KOPT-K1 (cell line): ENCODE measurements around the gene NXPH2.
"Not testable (repeated sequence)": the region's sequence is repeated elsewhere in the genome, so short reads cannot be mapped to it uniquely, and the experiment has no call there.

Experiments used
- H3K27ac ChIP-seq: fragments of 200-600 bp; sonication (generic); 2 replicates; pipeline ENCODE4 v1.5.1; 2016; ENCODE audit warnings: antibody characterized with exemption, mild to moderate bottlenecking, low read depth, low read length; ENCODE audit not compliant: poor library complexity, severe bottlenecking
- H3K36me3 ChIP-seq: fragments of 200-600 bp; sonication (generic); 2 replicates; pipeline ENCODE4 v1.5.1; 2017; ENCODE audit warnings: antibody characterized with exemption, mild to moderate bottlenecking, low read length, moderate library complexity; ENCODE audit not compliant: insufficient read depth
- H3K9me3 ChIP-seq: fragments of 200-600 bp; sonication (generic); 2 replicates; pipeline ENCODE4 v1.5.1; 2017; ENCODE audit warnings: antibody characterized with exemption, low read length, mild to moderate bottlenecking; ENCODE audit not compliant: insufficient read depth, poor library complexity, severe bottlenecking

NXPH2 gene

DNA sequence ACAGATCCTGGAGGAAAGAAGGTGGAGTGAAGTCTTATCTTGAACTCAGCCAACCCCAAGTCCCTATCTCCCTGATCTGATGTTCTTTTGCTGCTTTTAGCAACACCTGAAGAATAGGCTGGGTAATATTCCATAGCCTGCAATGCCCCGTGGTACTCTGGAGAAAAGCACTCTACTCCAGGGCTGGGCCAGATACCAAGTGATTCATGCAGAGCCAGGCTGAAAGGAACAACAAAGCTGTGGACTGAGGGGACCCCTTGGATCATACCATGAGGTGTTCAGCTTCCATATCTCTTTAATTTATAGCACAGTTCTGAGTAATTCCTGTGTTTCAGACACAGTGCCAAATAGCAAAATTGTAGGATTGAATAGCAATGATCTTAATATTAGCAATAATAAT lies 130.6 kb downstream of the NXPH2 start:
- Histone ChIP-seq H3K27ac (no peak overlapping the region), H3K9me3 (no peaks in the 10 kb centered on the region), H3K36me3 (no peaks in the 10 kb centered on the region)

DNA sequence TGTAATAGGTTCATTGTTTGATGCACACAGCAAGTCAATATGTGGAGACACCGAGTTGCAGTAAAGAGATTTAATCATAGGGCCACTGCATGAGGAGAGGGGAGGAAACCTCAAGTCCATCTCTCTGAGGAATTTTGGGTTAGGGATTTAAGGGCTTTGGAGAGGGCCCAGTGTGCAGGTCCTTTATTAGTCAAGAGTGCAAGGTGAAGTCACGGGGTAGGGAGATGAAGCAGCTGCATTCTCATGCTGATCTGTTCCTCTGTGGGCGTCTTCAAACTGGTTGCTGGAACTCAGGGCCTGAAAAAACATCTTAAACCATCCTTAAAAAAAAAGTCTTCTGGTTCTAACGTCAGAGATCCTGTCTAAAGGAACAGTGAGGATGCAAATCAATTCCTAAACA lies 131.6 kb downstream of the NXPH2 start:
- Histone ChIP-seq H3K27ac (no peak overlapping the region), H3K9me3 (no peaks in the 10 kb centered on the region), H3K36me3 (no peaks in the 10 kb centered on the region)

DNA sequence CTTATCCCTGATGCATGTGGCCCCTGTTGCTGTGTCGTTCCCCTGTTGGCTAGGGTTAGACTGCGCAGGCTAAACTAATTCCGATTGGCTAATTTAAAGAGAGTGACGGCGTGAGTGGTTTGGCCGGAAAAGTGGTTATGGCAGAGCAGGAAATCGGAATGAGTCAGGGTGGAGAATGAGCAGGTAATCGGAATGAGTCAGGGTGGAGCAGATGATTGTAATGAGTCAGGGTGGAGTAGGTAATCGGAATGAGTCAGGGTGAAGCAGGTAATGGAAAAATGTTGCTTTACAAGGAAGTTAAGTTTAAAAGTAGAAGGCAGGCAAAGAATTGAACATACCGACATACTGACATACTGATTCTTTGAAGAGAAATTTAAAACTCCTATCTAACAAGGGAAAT lies 135.4 kb downstream of the NXPH2 start:
- not testable (repeated sequence) for H3K9me3 ChIP-seq, H3K27ac ChIP-seq, H3K36me3 ChIP-seq

DNA sequence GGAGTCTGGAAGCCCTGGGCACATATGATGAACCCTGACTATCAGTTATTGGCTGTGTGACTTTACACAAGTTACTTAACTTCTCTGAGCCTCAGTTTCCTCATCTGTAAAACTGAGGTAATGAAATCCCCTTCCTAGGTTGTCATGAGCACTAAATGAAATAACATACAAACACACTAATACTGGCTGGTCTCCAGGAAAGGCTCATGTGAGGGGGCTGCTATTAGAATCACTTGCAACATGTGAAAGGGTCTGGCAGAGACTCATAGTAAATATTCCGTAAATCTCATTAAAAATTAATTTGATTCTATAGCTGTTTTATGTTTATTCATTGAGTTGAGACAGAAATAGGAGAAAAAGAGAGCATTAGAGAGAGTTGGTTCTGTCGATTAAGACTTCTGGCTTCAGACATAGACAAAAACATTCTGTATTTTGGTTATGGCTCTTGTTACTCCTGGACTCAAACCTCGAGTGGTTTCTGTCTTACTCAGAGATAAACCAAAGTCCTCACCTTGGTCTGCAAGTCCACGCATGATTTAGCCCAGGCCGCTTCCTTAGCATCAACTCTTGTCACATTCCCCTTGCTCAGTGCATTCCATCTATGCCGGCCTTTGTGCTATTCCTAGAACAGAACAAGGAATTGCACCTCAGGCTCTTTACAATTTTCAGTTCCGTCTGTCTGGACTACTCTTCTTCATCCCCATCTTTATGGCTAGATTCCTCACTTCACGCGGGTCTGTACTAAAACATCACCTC lies 139.1 kb downstream of the NXPH2 start:
- Histone ChIP-seq H3K9me3 (no peaks in the 10 kb centered on the region), H3K36me3 (no peaks in the 10 kb centered on the region), H3K27ac (no peak overlapping the region)

DNA sequence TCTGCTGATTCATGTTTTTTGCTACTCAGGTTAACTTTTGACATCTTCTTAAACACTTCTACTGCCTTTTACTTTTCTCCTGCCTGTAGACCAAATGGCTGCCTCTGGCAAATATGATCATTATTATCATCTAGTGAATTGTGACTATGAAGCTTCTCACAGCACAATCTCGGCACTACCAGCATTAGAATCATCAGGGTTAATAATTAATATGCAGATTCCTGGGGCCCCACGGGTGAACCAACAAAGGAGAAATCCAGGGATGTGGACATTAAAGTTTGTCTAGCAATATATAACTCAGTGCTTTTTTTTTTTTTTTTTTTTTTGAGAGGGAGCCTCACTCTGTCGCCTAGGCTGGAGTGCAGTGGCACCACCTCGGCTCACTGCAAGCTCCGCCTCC lies 142.5 kb downstream of the NXPH2 start:
- Histone ChIP-seq H3K36me3 (no peaks in the 10 kb centered on the region), H3K9me3 (no peaks in the 10 kb centered on the region), H3K27ac (no peak overlapping the region)

DNA sequence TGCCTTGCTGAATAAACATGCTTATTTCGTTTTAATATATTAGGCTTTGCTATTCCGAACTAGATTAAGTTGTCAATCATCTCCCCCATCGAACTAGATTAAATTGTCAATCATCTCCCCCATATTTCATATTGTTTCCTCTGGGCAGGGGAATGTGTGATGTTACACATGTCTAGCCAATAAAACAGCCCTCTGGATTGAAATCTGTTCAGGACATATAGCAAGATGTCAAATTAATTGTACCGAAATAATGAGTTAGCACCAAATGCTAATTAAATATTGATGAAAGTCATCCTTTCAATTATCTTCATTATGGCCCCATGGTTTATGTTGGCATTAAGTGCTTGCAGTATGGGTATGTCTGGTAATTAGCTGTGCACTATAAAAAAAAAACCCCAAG lies 143.1 kb downstream of the NXPH2 start:
- no peak overlapping the region for H3K27ac ChIP-seq
- H3K36me3 ChIP-seq: no peaks in the 10 kb centered on the region
- no peaks in the 10 kb centered on the region for H3K9me3 ChIP-seq

DNA sequence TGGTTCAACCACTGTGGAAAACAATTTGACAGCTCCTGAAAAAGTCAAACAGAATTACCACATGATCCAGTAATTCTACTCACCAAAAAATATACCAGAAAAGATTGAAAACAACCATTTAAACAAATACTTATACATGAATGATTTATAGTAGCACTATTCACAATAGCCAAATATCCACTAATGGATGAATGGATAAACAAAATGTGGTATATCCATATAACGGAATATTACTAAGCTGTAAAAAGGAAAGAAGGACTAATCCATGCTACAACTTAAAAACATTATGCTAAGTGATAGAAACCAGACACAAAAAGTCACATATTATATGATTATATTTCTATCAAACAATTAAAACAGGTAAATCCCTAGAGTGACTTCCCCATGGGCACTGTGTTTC lies 147.1 kb downstream of the NXPH2 start:
- no peaks in the 10 kb centered on the region for H3K36me3 ChIP-seq
- H3K27ac ChIP-seq: no peak overlapping the region
- H3K9me3 ChIP-seq: no peaks in the 10 kb centered on the region

DNA sequence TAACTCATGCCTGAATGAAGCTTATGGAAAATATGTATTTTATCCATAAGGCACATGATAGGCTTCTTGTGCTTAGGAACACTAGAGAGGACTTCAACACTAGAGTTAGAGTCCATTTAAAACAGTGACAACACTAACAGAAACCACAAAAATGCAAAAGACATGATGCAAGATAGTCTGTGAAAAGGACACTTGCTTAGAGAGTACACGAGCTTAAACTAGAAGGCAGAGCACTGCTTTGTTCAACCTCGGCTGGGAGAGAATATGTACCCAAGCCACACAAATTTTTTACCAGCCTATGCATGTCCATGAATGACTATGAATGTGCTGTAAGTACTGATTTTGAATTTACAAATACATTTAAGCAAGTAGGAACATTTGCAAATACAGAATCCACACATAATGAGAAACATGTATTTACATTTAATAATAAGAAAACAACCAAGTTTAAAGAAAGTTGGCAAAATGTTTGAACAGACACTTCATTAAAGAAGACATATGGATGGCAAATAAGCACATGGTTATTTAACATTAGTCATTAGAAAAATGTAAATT lies 148.0 kb downstream of the NXPH2 start:
- no peak overlapping the region for H3K27ac ChIP-seq
- H3K36me3 ChIP-seq: no peaks in the 10 kb centered on the region
- H3K9me3 ChIP-seq: no peaks in the 10 kb centered on the region

DNA sequence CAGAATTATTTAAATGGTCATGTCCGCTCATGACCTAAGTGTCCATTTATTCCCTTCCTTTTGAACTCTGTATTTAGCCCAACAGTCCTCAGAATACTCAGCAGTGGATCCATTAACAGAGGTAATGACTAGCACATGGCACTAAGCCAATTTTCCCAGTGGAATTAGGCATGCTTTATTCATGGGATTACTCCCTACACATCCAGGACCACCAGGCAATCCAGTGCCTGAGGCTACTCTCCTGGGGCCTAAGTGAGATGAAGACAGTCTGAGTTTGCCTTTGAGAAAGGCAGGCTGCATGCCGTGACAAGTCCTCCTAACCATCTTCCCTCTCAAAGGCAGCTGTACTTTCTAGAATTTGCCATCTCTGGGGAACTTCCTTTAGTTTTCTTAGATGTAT lies 150.0 kb downstream of the NXPH2 start:
- Histone ChIP-seq H3K27ac (no peak overlapping the region), H3K36me3 (no peaks in the 10 kb centered on the region), H3K9me3 (no peaks in the 10 kb centered on the region)

DNA sequence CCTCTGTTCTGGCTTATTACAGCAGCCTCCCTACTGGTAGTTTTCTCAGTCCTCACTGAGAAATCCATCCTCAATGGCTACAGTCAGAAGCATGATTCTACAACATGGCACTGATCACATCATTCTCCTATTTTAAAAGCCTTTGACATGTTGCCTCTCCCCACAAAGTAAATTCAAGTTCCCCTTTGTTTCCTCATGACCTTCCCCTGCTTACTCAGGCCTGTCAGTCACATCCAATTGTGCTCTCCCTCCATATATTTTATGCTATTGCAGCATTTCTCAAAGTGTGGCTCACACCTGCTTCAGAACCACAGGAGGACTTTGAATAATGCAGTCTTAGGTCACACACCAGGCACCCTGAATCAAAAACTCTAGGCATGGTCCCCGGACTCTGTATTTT lies 154.0 kb downstream of the NXPH2 start:
- no peak overlapping the region for H3K27ac ChIP-seq
- H3K36me3 ChIP-seq: no peaks in the 10 kb centered on the region
- no peaks in the 10 kb centered on the region for H3K9me3 ChIP-seq

DNA sequence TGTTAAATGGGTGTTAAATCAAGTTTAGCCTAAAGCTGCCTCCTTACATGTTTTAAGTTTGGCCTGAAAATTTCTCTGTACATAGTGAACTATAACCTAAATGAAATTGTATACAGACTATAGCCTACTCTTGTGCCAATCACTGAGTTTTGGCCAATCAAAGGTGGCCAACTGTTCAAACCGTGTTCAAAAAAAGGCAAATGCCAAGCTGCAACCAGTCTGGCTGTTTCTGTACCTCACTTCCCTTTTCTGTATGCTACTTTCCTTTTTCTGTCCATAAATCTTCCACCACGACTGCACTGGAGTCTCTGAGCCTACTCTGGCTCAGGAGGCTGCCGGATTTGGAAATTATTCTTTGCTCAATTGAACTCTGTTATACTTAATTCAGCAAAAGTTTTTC lies 157.6 kb downstream of the NXPH2 start:
- Histone ChIP-seq H3K9me3 (no peaks in the 10 kb centered on the region), H3K36me3 (no peaks in the 10 kb centered on the region), H3K27ac (no peak overlapping the region)

DNA sequence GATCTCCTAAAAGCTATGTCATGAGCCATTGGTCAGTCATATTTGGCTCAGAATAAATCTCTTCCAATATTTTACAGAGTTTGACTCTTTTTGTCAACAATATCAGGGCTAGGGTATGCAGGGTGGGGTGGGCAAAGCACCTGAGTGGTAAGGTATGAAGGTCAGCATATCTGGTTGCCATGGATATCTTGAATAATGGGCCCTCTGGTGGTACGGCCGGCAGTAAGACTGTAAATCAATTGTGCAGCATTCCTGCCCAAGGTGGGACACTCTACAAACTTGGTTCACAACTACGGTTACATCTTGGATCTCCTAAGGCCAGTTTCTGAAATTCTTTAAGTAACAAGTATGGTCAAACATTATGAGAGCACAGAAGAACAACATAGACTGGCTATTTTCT lies 159.1 kb downstream of the NXPH2 start:
- H3K27ac ChIP-seq: no peak overlapping the region
- H3K36me3 ChIP-seq: no peaks in the 10 kb centered on the region
- no peaks in the 10 kb centered on the region for H3K9me3 ChIP-seq

DNA sequence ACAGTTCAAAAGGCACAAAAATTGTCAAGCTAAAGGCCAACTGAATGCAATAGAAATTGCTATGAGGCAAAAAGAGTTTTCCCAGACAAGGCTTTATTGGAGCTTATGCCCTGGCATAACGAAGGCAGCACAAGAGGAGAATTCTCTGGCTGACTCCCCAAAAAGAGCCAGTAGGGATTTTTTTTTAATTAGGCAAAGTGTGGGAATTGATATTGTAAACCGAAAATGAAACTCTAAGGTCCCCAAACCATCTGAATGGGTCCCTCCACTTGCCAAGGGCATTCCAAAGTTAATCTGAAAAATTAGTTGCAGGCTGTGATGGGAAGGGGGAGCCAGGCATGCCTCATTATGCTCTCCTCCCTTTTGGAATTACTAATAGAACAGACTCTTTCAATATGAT lies 159.8 kb downstream of the NXPH2 start:
- Histone ChIP-seq H3K27ac (no peak overlapping the region), H3K9me3 (no peaks in the 10 kb centered on the region), H3K36me3 (no peaks in the 10 kb centered on the region)
